ENCODE results near the gene CHD5. TPM values are rescaled to one million over a fixed set of nuclear protein-coding genes. Genes with fewer than 3 reads are reported as not detected.

CHD5 gene
- total RNA-seq, 1 experiment from 2014 or later = 0.39 TPM

DNA sequence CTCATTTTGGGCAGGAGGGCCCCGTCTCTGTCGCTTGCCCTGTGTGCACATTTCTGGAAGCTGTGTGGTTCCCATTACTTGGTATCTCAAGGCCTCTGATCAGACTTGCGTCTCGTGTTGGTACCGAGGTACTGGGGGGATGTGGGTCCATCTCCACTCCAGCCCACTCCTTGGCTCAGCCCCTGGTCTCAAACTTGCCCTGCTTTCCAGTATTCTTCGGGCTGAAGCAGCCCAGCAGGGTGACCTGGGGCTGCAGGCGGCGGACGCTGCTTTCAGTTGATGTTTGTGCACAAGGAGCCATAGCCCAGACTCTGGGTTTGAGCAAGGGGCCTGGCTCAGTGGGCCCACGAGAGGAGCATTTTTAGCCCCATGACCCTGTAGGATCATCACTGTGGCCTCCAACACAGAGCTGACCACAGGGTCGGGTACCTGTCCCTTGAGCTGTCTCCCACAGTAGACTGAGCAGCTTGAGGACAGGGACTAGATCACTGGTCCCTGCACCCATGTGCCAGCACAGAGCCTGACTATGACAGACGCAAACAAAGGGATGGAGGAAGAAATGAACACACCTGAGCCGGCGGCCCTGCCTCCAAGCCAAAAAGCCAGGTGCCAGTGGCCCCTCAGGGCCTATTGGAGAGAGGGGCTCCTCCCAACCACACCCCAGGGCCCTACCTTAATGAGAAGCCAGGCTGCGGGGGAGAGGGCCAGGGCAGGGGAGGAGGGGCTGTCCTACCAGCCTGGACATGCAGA is 46.8 kb downstream of the CHD5 start:
- H3K27me3 Mint-ChIP-seq (ENCODE audit: insufficient read depth, unreplicated experiment) = no peaks in the 10 kb centered on the region
- H3K4me3 ChIP-seq (ENCODE audit: low read depth, low read length) = no peak overlapping the region

GRCh38 chr1:6131561-6131960 is 48.6 kb downstream of the CHD5 start:
- POLR2A ChIA-PET = no interaction called here
- no peaks in the 10 kb centered on the region for H3K36me3 ChIP-seq (ENCODE audit: control insufficient read depth, insufficient read depth, low read length)
- intact Hi-C loops (cut with micrococcal nuclease; ENCODE audit: unreplicated experiment) = no loop called here
- no peaks in the 10 kb centered on the region for H3K4me1 Mint-ChIP-seq (ENCODE audit: low read depth, unreplicated experiment)
- no peaks in the 10 kb centered on the region for H3K9me3 ChIP-seq
- no TSS peak for BruUV-seq (replicated peaks)
- no peak overlapping the region for H3K4me3 ChIP-seq (ENCODE audit: low read depth, low read length)
- H3K9me3 Mint-ChIP-seq (ENCODE audit: unreplicated experiment) = peaks cover 16% of the 10 kb centered on the region
- no peak overlapping the region for H3K4me3 Mint-ChIP-seq (ENCODE audit: unreplicated experiment)
- no peaks in the 10 kb centered on the region for H3K4me1 ChIP-seq
- CTCF ChIA-PET = no interaction called here
- no peak overlapping the region for H3K27ac Mint-ChIP-seq (ENCODE audit: unreplicated experiment)
- TF ChIP-seq, protein P1, sequence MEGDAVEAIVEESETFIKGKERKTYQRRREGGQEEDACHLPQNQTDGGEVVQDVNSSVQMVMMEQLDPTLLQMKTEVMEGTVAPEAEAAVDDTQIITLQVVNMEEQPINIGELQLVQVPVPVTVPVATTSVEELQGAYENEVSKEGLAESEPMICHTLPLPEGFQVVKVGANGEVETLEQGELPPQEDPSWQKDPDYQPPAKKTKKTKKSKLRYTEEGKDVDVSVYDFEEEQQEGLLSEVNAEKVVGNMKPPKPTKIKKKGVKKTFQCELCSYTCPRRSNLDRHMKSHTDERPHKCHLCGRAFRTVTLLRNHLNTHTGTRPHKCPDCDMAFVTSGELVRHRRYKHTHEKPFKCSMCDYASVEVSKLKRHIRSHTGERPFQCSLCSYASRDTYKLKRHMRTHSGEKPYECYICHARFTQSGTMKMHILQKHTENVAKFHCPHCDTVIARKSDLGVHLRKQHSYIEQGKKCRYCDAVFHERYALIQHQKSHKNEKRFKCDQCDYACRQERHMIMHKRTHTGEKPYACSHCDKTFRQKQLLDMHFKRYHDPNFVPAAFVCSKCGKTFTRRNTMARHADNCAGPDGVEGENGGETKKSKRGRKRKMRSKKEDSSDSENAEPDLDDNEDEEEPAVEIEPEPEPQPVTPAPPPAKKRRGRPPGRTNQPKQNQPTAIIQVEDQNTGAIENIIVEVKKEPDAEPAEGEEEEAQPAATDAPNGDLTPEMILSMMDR (IDR thresholded peaks at IDR 0.05; ENCODE audit: insufficient read depth in 1 of 2, low read depth in 1 of 2, low read length in 1 of 2, severe bottlenecking in 1 of 2, unreplicated experiment in 1 of 2) = no peak
- no peaks in the 10 kb centered on the region for H3K27me3 ChIP-seq (replicated peaks; ENCODE audit: control insufficient read depth, insufficient read depth, low read length)
- no peak for DNase-seq
- no peaks in the 10 kb centered on the region for H3K36me3 Mint-ChIP-seq (ENCODE audit: insufficient read depth, unreplicated experiment)
- H3K27me3 Mint-ChIP-seq (ENCODE audit: insufficient read depth, unreplicated experiment) = no peaks in the 10 kb centered on the region

More for the DNA sequence above, 46.8 kb downstream of the CHD5 start:
- no peaks in the 10 kb centered on the region for H3K36me3 ChIP-seq (ENCODE audit: control insufficient read depth, insufficient read depth, low read length)
- H3K4me1 ChIP-seq = no peaks in the 10 kb centered on the region
- DNase-seq = no peak
- H3K9me3 ChIP-seq = no peaks in the 10 kb centered on the region
- CTCF ChIA-PET = no interaction called here
- BruUV-seq (replicated peaks) = no TSS peak
- TF ChIP-seq, protein P1 (IDR thresholded peaks at IDR 0.05; ENCODE audit: insufficient read depth in 1 of 2, low read depth in 1 of 2, low read length in 1 of 2, severe bottlenecking in 1 of 2, unreplicated experiment in 1 of 2) = no peak
- Mint-ChIP-seq H3K4me1 (ENCODE audit: low read depth, unreplicated experiment) (no peaks in the 10 kb centered on the region), H3K36me3 (ENCODE audit: insufficient read depth, unreplicated experiment) (no peaks in the 10 kb centered on the region), H3K4me3 (ENCODE audit: unreplicated experiment) (no peak overlapping the region), H3K9me3 (ENCODE audit: unreplicated experiment) (peaks cover 16% of the 10 kb centered on the region), H3K27ac (ENCODE audit: unreplicated experiment) (no peak overlapping the region)
- no peaks in the 10 kb centered on the region for H3K27me3 ChIP-seq (replicated peaks; ENCODE audit: control insufficient read depth, insufficient read depth, low read length)
- POLR2A ChIA-PET = no interaction called here
- intact Hi-C loops (cut with micrococcal nuclease; ENCODE audit: unreplicated experiment) = no loop called here

DNA sequence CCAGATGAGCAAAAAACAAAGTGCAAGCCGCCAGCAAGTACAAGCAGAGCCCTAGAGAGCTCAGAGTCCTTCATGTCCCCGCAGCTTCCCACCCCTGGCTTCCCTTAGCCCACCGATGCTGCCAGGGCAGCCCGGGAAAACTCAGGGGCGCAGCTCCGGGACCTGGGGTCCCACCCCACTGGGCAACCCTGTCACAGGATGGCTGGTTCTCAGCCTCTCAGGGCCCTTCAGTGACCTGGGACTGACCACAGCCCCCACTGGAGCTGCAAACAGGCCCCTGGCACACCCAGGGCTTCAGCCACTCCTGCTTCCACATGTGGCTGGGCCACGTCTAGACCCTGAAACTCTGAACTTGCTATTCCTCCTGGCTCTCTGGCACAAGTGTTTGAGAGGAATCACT is 49.5 kb downstream of the CHD5 start:
- no peak for DNase-seq
- no peaks in the 10 kb centered on the region for H3K36me3 ChIP-seq (ENCODE audit: control insufficient read depth, insufficient read depth, low read length)
- no TSS peak for BruUV-seq (replicated peaks)
- H3K4me1 ChIP-seq = no peaks in the 10 kb centered on the region
- H3K27ac Mint-ChIP-seq (ENCODE audit: unreplicated experiment) = no peak overlapping the region
- no peak overlapping the region for H3K4me3 ChIP-seq (ENCODE audit: low read depth, low read length)
- ChIA-PET CTCF (no interaction called here), POLR2A (no interaction called here)
- TF ChIP-seq, protein P1 (IDR thresholded peaks at IDR 0.05; ENCODE audit: insufficient read depth in 1 of 2, low read depth in 1 of 2, low read length in 1 of 2, severe bottlenecking in 1 of 2, unreplicated experiment in 1 of 2) = no peak
- H3K4me3 Mint-ChIP-seq (ENCODE audit: unreplicated experiment) = no peak overlapping the region
- no peaks in the 10 kb centered on the region for H3K36me3 Mint-ChIP-seq (ENCODE audit: insufficient read depth, unreplicated experiment)
- no peaks in the 10 kb centered on the region for H3K27me3 ChIP-seq (replicated peaks; ENCODE audit: control insufficient read depth, insufficient read depth, low read length)
- H3K27me3 Mint-ChIP-seq (ENCODE audit: insufficient read depth, unreplicated experiment) = no peaks in the 10 kb centered on the region
- no peaks in the 10 kb centered on the region for H3K4me1 Mint-ChIP-seq (ENCODE audit: low read depth, unreplicated experiment)
- no peaks in the 10 kb centered on the region for H3K9me3 ChIP-seq
- peaks cover 16% of the 10 kb centered on the region for H3K9me3 Mint-ChIP-seq (ENCODE audit: unreplicated experiment)
- intact Hi-C loops (cut with micrococcal nuclease; ENCODE audit: unreplicated experiment) = no loop called here
